Activated CD4-positive, alpha-beta T cell treated with anti-CD3 and anti-CD28 coated beads, Interleukin-2, Interleukin-6, amounts not matched to agents 100 ng/mL and 50 ng/mL, durations not matched to agents 16 hours and 8 hours (primary cell): ENCODE measurements around the gene ATP2B2.

Experiments
- DNase-seq: peaks from one replicate; pipeline ENCODE4 v3.0.0-alpha.2; 2020

ATP2B2 gene

DNA sequence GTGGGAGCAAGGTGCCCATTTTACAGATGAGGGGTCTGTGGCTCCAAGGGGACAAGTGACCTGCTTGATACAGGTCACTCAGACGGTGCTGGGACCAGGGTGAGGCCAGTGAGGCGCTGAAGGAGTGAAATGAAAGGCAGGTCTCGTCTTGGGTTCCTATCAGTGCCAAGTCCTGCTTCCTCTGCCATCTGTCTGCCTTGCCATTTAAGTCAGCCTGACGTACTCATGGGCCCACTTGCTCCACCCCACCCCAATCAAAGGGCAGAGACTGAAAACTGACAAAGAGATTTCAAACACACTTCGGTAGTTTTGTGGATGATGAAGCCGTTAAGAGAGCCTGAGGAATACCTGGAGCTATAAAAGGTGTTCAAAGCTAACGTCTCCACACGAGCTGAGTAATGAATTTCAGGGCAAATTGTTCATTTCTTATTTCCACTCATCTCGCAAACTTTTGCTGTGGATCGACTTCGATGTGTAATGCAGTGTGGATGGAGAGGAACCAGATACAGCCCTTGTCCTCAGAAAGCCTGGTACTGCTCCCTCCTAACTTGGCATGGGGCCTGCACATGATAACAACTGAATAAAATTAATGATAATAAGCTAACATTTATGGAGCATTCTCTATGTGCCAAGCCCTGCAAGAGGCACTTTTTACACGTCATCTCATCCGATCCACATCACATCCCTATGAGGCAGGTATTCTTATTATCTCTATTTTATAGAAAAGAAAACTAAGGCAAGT is 36.6 kb downstream of the ATP2B2 start:
- no peak for DNase-seq

DNA sequence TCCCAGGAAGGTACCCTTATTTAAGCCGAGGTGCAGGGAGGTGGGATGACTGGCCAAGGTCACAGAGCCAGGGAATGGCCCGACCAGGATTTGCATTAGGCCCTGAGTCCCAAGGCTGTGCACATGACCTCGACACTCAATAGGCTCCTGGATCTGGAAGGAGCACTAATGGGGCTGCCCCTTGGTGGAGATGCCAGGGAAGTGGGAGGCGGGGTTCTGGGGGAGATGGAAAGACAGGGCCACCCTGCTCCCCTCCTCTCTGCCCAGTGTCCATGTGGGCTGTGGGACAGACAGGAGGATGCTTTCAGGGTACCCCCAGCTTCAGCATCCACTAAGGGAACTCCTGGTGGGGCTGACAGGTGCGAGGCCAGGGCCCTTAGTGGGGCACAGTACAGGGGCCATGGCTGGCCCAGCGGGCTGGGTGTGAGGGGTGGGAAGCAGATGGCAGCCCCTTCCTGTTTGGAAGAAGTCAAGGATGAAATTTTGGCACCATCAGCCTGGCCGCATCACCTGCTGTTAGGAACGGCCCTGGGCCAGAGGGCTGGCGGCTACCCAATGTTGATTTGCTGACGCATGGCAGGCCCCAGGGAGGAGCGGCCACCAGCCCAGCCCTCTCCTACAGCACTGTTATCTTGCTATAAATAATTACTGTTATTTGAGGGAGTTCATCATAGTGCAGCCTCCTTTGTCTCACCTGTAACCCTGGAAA is 37.3 kb downstream of the ATP2B2 start:
- no peak for DNase-seq

DNA sequence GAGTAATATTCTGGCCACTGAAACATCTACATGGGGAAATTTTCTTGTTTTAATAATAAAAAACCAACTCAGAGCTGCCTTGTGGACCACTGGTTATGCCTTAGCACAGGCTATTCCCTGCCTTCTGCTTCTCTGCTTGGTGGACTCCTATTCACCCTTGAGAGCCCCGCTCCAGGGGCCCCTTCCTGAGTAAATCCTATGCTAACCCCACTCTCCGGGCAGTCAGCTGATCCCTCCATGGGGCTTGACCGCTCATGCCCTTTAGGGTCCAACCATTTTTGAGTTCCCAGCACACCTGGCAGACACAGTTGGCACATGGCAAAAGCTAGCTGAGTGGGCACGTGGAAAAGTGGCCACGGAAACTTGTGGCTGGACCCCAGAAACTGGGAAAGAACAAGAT is 38.2 kb downstream of the ATP2B2 start:
- no peak for DNase-seq

DNA sequence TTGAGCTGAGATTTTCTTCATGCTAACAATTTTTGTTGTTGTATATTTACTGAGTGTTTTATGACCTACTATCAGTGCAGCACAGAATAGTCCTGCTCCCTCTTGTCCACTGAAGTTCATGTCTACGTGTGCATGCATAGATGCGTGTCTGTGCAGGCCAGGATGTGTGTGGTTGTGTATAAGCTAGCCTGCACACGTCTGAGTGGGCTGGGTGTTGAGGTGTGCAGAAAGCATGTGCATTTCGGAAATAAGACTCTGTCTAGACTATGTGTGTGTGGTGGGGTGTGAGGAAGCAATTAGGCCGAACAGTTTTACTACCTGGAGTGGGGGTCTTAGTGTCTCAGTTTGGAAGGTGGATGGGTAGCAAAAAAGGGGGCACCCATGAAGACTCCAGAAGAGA is 39.2 kb downstream of the ATP2B2 start:
- DNase-seq: no peak

DNA sequence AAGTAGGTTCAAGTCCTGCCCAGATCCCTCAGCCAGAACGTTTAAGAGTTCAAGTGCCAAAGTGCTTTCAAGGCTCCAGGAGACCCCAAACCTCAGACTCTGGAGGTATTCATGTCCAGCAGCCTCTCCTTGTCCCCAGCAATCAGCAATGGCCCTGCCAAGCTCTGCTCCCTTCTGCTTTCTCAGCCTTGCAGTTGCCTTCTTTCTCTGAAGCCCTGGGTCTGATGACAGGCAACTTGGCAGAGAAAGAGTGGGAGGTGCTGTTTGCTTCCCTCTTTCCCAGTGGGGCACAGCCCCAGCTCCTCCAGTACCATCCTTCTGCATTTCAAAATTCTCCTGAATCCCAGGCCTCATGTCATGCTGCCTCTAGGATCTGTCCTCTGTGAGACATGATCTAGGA is 40.2 kb downstream of the ATP2B2 start:
- DNase-seq: no peak

DNA sequence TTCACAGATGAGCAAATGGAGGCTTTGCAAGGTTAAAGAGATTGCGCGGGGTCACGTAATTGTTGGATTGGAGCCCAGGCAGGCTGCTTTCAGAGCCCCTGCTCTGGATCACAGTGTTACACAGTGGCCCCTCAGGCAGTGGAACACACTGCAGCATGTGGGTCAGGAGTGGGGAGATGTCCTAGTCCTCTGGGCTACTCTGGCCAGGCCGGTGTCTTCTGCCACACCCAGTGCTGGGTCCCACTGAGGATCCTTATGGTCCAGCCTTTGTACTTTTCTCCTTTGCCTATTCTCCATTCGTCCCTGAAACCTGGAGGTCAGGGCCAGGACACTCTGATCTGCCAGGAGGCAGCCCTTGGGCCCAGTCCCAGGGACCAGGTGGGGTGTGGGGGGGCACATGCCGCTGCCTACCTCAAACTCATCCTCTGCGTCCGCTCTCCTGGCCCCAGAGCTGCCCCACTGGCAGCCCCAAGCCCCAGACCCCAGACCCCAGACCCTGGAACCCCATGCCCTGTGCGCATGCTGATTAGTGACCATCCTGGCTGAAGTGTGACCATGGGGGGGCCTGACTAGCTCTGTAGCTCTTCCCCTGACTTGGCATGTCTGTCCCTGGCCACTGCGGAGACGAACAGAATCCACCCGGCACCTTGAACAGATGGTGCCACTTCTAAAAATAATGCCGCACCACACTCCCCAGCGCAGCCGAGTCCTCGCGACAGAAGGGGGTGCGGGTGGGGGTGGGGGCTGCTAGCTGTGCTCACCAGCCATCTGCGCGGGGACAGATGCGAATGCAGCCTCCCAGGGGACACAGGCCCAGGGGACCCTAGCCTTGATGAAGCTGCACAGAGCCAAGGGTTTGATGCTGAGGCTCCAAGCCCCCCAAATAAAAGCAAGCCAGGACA is 41.6 kb downstream of the ATP2B2 start:
- no peak for DNase-seq

DNA sequence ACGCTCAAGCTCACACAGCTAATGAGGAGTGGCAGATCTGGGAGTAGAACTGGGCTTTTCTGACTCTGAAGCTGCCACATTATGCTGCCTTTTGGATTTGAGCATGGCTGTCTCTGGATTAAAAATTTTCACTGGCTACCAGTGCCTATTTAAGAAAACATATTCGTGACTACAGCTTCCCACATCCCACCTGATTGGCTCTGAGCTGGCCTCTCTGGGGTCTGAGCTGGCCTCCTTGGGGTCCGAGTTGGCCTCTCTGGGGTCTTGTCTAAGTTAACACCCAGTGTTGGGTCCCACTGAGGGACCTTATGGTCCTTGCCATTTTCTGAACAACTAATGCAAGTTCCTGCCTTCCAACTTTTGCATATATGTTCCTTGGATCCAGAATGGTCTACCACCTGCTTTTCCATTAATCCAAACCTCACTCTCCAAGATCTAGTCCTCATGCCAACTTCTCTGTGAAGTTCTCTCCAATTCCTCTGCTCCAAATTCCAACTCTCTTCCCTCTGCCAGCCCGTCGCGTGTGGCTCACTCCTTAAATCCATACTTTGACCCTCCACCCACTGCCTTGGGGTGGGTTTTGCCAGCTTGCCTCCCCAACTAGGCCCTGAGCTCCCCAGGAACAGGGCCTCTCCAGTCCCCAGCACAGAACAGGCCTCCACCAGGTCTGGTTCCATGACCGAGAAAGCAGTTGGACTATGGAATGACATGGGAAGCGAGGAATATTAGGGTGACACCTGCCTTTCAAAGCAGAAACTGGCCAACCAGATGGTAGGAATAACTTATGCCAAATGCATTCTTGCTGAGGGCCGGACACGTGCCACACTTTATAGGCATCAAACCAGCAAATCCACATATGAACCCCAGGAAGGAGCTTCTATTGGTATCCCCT is 42.5 kb downstream of the ATP2B2 start:
- DNase-seq: no peak

DNA sequence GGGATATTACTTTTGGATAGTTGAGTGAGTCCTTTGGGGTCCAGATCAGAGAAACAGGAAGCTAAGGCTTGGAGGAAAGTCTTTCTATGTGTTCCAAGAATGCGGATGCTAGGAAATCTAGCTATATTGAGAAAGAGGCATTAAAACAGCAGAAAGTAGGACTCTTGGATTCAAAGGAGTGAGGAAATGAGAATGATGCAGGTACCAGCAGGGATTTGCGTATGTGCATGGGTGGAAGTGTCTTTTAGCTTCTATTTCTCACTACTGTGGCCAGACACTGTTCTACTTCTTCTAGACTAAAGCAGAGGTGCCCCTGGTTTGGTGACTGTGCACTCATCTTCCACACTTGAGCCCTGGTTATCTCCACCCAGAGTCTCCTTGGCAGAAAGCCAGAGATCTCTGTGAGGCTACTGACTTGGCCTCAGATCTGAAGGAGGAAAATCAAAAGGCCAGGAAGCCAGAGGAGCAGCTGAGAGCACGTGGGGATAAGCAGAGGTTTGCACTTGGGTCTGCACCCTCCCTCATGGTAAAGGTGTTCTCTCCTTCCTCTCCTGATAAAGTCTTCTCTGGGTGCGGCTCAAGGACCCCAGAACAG is 44.3 kb downstream of the ATP2B2 start:
- DNase-seq: no peak

DNA sequence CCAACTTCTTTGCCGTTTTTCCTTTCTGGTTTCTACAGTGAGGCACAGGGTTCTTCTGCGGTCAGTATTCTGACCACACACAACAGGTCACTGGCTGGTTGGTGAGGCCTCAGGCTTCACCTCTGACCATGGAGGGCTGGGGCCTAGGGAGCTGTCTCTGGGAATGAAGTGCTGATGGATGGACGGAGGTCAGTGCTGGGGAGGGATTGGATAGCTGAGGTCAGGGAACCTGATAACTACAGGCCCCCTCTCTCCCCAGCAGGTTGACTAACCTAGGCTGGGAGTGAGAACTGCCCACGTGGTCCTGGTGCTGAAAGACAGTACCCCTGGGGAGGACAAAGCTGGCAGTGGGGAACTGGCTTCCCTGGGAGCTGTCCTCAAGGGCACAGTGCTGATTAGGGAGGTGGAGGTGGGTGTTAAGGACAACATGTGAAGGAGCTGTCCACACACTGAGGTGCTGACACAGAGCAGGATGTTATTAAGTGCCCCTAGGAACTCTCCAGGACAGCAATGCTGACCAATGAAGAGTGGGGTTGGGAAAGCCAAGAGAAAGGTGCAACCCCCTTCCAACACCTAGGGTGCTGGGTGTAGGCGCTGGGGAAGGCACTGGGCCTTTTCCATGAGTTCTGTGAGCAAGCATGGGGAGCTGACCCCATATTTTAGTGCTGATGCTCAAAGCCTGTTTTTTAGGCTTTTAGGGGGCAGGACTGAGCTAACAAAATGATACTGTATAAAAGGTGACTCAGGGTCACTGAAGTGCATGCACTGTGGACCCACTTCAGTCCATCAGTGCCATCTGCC is 45.2 kb downstream of the ATP2B2 start:
- DNase-seq: peak; percentile 54

DNA sequence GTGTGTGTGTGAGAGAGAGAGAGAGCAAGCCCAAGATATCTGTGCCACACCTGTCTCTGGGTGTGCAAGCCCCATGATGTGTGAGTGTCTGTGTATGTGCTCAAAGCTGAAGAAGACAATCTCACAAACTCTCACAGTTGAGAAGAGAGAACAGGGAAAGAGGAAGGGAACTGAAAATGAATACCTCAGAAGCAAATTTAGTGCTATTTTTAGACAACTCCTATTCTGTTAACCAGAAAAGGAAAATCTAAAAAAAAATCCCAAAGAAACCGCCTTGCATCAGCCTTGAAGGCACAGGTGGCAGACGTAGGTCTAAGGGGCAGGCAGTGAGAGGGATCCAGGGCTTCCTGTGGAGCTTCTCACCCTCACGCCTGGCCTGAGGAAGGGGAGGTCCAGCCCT is 47.8 kb downstream of the ATP2B2 start:
- DNase-seq: no peak

DNA sequence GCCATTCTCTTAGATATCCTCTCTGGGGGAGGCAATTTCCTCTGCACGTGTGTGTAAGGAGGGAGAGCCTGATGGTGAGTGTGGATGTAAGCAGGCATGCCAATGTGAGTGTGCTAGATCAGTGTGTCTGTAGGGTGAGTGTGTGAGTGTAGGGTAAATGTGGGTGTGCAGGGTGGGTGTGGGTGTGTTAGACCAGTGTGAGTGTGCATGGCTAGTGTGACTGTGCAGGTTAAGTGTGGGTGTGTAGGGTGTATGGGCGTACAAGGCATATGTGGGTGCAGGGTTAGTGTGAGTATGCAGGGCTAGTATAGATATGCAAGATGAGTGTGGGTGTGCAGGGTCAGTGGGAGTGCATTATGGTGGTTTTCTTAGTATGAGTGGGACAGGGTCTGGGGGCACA is 48.4 kb downstream of the ATP2B2 start:
- no peak for DNase-seq

DNA sequence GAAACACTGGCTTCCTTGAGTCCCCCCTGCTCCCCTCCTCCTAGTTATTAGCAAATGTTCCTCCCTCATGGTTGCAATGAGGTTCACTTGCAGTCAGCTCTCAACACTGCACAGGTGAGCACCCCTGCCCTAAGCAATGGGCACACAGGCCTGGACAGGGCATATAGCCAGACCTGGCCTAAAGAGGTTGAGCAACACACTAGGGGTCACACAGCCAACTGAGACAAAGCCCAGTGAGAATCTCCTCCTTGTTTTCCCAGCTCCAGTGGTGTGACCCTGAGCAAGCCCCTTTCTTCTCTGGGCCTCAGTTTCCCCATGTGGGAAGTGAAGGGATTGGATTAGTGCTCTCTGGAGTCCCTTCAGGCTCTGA is 49.9 kb downstream of the ATP2B2 start:
- no peak for DNase-seq

DNA sequence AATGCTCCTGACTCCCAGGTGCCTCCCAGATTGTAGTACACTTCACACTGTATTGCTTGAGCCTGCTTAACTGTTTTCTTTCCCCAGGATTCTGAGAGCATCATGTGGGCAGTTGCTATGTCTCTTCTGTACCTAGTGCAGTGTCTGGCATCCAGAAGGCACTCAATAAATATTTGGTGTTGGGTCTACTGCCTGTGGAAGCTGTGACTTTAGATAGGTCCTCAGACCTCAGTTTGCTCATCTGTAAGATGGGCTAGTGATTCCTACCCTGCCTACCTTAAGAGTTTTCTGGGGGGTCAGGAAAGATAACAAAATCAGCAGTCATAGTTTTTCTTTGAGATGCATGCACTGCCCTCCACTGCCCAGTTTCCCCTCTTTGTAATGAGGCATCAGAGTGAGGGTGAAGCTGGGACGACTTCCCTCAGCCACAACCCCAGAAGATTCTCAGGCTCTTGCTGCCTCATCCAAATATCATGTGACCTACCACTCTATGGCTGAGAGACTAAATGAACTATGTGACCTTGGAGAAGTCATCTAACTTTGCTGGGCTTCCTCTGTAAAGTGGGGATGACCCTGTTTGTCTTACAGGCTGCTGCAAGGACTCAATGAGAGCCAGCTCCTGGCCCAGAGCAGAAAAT is 50.4 kb downstream of the ATP2B2 start:
- no peak for DNase-seq

DNA sequence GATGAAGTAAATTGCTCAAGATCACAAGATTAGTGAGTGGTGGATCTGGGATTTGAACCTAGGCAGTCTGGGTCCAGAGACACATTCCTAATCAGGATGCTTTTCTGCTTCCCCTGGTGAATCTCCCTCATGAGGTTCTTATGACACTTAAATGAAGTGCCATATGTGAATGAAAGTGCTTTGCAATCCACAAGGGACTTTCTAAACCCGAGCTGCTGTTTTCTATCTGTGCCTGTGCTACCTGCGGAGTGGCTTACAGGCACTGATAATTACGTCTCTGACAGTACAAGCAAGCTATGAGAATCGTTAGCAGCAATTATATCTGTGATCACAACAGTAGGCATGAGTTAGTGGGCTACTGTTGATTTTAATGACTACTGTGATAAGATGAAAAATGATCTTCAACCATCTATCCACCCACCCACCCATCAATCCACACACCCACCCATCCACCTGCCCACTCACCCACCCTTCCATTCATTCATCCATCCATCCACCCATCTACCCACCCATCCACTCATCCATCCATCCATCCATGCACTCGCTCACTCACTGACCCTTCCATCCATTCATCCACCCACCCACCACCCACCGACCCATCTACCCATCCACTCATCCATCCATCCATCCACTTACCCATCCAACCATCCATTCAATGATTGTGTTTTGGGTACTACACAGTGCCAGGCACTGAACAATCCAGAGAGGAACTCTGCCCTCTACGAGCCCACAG is 51.8 kb downstream of the ATP2B2 start:
- no peak for DNase-seq

DNA sequence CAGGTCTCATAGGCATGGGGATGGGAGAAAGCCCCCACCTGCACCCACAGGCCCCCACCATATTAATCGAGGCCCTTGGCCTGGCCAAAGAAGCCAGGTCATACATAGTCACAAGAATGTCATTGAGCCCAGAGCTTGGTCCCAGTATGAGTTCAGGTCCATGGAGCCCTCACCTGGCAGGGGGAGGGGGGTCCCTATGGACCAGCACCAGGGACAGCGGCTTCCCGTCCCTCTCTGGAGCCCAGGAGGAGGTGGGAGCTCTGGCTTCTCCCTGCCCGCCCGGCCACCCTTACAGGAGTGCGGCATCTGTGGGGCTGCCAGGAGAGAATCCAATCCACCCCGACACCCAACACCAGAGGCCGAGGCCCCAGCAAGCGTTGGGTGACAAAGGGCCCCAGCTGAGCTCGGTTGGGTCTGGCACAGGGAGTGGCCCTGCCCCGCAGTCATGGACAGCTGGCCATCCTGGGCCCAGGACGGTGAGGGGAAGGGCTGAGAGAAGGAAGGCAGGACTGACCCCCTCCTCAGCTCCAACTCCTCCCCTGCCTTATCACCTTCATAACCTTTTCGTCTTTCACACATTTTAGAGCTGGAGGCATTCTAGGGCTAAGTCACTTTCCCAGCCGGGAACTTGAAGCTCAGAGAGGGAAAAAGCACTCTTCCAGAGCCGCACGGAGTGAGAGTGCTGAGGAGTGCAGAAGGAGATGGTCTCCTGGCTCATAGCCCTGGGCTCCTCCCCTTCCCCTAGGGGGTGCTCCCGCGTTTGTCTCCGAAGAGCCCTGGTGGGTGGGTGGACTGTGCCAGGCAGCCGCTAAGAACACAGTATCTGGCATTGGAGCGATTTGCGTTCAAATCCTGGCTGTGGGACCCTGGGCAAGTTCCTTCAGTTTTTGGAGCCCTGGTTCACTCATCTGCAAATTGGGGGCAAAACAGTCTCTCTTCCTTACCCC is 54.6 kb downstream of the ATP2B2 start:
- DNase-seq: no peak

DNA sequence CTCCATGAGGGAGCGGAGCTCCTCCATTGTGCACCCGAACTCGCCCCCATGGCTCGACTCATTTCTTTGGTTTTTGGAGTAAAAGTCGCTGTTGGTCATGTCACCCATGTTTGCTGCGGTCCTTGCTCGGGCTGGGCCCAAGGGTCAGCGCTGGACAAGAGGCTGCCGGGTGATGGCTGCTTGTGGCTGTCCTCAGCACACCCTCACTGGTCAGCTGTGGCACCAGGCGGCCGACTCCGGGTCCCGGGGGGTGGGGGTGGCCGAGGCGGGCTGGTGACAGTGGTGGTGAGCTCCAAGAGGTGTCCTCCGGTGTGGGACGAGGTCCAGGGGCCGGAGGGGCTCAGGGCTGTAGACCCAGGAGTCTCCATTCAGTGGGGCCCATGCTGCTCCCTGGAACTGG is 56.0 kb downstream of the ATP2B2 start:
- DNase-seq: no peak

DNA sequence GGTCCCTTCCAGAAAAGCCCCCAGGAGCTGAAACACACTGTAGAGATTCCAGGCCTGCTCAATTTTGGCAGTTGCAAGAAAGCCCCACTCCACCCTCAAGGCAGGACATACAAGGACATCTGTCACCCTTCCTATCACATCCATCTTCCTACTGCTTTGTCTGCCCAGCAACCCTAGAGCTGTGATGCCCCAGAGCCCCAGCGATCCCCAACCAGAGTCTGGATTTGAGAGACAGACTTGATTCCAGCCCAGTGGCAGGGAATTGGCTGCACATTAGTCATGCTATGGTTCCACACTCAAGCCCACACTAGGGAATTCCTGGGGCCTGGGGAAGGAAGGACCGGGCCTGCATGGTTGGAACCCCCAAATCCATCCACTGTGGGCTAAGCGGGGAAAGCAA is 56.8 kb downstream of the ATP2B2 start:
- no peak for DNase-seq

DNA sequence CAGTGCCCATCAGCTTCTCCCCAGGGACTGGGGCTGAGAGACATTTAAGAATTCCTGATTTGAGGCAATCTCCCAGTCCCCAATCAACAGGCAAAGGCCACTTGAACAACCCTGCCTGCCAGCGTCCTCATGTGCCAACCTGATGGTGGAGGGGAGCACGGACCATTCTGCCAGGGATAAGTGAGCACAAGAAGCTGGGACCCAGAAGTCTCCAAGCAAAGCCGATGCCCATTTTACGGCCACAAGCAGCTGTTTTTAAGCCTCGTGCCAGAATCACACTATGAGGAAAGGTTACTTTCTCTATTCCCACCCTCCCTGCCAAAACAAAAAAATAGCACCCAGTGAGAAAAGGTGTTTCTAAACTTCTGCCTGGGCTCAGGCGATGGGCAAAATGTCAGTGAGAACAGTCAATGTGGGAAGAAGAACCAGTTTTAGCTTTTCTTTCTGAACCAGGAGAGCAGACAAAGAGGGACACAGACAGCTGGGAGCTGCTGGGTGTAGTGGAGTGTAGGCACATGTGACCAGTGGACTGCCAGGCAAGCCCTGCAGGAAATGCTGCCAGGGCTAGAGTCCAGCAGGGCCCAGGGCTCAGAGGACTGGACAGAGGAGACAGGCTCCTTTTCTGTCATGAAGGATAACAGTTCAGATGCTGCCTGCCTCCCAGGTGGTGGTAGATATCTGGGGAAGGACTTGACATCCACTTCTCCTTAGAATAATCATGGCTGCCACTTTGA is 57.7 kb downstream of the ATP2B2 start:
- no peak for DNase-seq
